Measurements from ENCODE around the gene ELAVL1. TPM values are rescaled to one million over a fixed set of nuclear protein-coding genes. Genes with fewer than 3 reads are reported as not detected.
A peak's percentile ranks its signal among the peaks of the same experiment; 100 is the strongest.

ELAVL1 gene
- total and polyA plus RNA-seq, 2 of the 13 experiments (the other 11 are each of a cell fraction or from before 2014, with no cell fraction given): 27.9 to 38.4 TPM

GRCh38 chr19:7925171-7925851, 80.1 kb downstream of the ELAVL1 start (continued):
- TF ChIP-seq ZNF564 (CRISPR knock-in tag; IDR thresholded peaks at IDR 0.05): peak; percentile 74; the same call in 1 of the 2 replicates
- no peak for TF ChIP-seq ZNF280D (CRISPR knock-in tag; IDR thresholded peaks at IDR 0.05)
- TF ChIP-seq ZNF749 (CRISPR knock-in tag; IDR thresholded peaks at IDR 0.05; ENCODE audit: borderline replicate concordance): peak; percentile 67; the same call in 1 of the 2 replicates
- peak; percentile 95 for TF ChIP-seq ATF7-NPFF (CRISPR knock-in tag; IDR thresholded peaks at IDR 0.05; ENCODE audit: low read depth)
- peak; percentile 95 for TF ChIP-seq ZBTB7A (CRISPR knock-in tag; IDR thresholded peaks at IDR 0.05)
- TF ChIP-seq ATF5 (CRISPR knock-in tag; IDR thresholded peaks at IDR 0.05; ENCODE audit: low read depth): 0 out of 2 replicates have a peak, but pooled peaks have one; percentile 70
- no peak for TF ChIP-seq DZIP1 (CRISPR knock-in tag; IDR thresholded peaks at IDR 0.05)
- no peak; the same call in 1 of the 2 replicates for TF ChIP-seq HCFC1 (IDR thresholded peaks at IDR 0.05; ENCODE audit: low read depth, low read length)
- no peak for TF ChIP-seq PHF20 (CRISPR knock-in tag; IDR thresholded peaks at IDR 0.05)
- no peak for TF ChIP-seq MZF1 (CRISPR knock-in tag; IDR thresholded peaks at IDR 0.05; ENCODE audit: borderline replicate concordance)
- TF ChIP-seq ZNF329 (CRISPR knock-in tag; IDR thresholded peaks at IDR 0.05; ENCODE audit: low read depth): peak; percentile 62; the same call in 1 of the 2 replicates
- no peak; the same call in 1 of the 2 replicates for TF ChIP-seq CHCHD3 (CRISPR knock-in tag; IDR thresholded peaks at IDR 0.05)
- TF ChIP-seq XBP1 (CRISPR knock-in tag; IDR thresholded peaks at IDR 0.05): no peak
- 0 out of 2 replicates have a peak, but pooled peaks have one; percentile 21 for TF ChIP-seq ZNF672 (CRISPR knock-in tag; IDR thresholded peaks at IDR 0.05)
- no peak for TF ChIP-seq ZNF382 (CRISPR knock-in tag; IDR thresholded peaks at IDR 0.05; ENCODE audit: borderline replicate concordance)
- no peak for TF ChIP-seq DDIT3 (CRISPR knock-in tag; IDR thresholded peaks at IDR 0.05)
- TF ChIP-seq ZNF704 (CRISPR knock-in tag; IDR thresholded peaks at IDR 0.05; ENCODE audit: borderline replicate concordance): no peak
- no peak for TF ChIP-seq ZBTB2 (CRISPR knock-in tag; IDR thresholded peaks at IDR 0.05; ENCODE audit: low read depth)
- 0 out of 2 replicates have a peak, but pooled peaks have one; percentile 45 for TF ChIP-seq ZNF589 (CRISPR knock-in tag; conservative IDR thresholded peaks at IDR 0.05)
